ES-I3 (cell line): Measurements from ENCODE around the gene GUCA1A.

ENCODE experiments used
- H3K36me3 ChIP-seq: 2 replicates; pipeline ENCODE4 v1.6.1; 2013; ENCODE audit warnings: mild to moderate bottlenecking, low read length, control low read depth, moderate library complexity; ENCODE audit not compliant: insufficient read depth
- H3K4me1 ChIP-seq: 2 replicates; pipeline ENCODE4 v1.6.1; 2013; ENCODE audit warnings: mild to moderate bottlenecking, control low read depth, low read length; ENCODE audit not compliant: insufficient read depth
- H3K9ac ChIP-seq: 2 replicates; pipeline ENCODE4 v1.6.1; 2013; ENCODE audit warnings: low read depth, mild to moderate bottlenecking, low read length, moderate library complexity
- H3K9me3 ChIP-seq: 2 replicates; pipeline ENCODE4 v1.6.1; 2013; ENCODE audit warnings: mild to moderate bottlenecking, low read length, moderate library complexity; ENCODE audit not compliant: control insufficient read depth, insufficient read depth

Gene GUCA1A

GRCh38 chr6:42221546-42221945 is 48.4 kb downstream of the GUCA1A start:
- peaks cover 13% of the 10 kb centered on the region for H3K4me1 ChIP-seq
- no peaks in the 10 kb centered on the region for H3K36me3 ChIP-seq
- no peak overlapping the region for H3K9ac ChIP-seq
- no peaks in the 10 kb centered on the region for H3K9me3 ChIP-seq

- Histone ChIP-seq H3K36me3 (no peaks in the 10 kb centered on the region), H3K9ac (no peak overlapping the region), H3K9me3 (no peaks in the 10 kb centered on the region), H3K4me1 (peaks cover 22% of the 10 kb centered on the region)
Measured at GRCh38 chr6:42222448-42222847, 49.3 kb downstream of the GUCA1A start.

DNA sequence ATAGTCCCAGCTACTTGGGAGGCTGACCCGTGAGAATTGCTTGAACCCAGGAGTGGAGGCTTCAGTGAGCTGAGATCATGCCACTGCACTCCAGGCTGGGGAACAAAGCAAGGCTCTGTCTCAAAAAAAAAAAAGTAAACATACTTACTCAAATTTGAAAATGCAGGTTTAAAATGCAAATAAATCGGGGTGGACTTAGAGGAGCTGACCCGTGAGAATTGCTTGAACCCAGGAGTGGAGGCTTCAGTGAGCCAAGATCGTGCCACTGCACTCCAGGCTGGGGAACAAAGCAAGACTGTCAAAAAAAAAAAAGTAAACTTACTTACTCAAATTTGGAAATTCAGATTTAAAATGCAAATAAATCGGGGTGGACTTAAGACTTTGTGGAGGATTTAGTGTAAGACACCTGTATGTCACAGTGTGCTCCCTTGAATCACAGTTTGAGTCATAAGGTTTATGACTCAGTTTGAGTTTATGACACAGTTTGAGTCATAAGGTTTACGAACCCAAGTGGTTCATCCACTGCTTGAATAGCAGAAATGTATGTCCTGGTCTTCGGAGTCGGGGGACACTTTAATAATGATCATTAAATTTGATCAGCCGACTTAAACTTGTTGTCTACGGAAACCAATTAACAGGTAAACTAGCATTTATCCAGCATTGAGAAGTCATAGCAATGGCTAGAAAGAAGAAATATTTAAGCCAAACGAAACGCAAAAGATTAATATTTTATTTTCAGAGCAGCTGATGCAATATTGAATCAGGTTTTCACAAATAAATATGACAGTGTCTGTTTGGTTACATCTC is 51.3 kb downstream of the GUCA1A start:
- Histone ChIP-seq H3K4me1 (peaks cover 27% of the 10 kb centered on the region), H3K9me3 (no peaks in the 10 kb centered on the region), H3K36me3 (no peaks in the 10 kb centered on the region), H3K9ac (no peak overlapping the region; the same call in 1 of the 2 replicates)

DNA sequence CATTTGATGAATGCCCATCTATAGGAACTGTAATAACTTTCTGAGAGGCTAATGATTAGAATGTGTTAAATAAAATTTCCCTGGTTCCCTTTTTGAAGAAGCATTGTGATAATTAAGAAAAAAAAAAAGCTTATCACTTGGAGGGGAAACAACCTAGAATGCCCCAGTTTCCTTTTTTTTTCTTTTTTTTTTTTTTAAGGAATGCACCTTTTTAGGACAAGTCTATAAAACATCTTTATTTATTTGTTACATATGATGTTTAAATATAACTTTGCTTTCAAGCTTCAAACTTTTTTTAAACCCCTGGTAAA is 51.8 kb downstream of the GUCA1A start:
- H3K36me3 ChIP-seq = no peaks in the 10 kb centered on the region
- H3K4me1 ChIP-seq = peaks cover 27% of the 10 kb centered on the region
- H3K9ac ChIP-seq = no peak overlapping the region
- H3K9me3 ChIP-seq = no peaks in the 10 kb centered on the region

DNA sequence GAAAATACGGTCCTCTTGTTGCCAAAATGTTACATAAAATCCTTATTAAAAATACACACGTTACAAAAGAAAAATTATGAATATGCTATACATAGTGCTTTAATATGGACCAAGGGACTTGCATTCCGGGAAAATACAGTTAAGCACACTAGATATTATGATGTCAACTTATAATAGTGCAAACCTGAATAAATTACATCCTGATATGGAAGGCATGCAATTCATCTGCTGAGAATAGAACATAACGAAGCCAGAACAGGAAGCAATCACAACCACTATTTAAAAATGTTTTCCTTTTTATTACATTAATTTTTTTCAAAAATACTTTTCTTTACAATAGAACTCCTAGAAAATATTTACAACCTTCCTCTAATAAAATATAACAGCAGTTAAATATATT is 52.3 kb downstream of the GUCA1A start:
- Histone ChIP-seq H3K9me3 (no peaks in the 10 kb centered on the region), H3K4me1 (peaks cover 27% of the 10 kb centered on the region), H3K9ac (no peak overlapping the region), H3K36me3 (no peaks in the 10 kb centered on the region)

- Histone ChIP-seq H3K9me3 (no peaks in the 10 kb centered on the region), H3K36me3 (no peaks in the 10 kb centered on the region), H3K9ac (0 out of 2 replicates have a peak overlapping the region, but pooled peaks have one; percentile 9), H3K4me1 (peaks cover 27% of the 10 kb centered on the region)
Measured at GRCh38 chr6:42226161-42226611, 53.0 kb downstream of the GUCA1A start.

GRCh38 chr6:42226645-42227143 is 53.5 kb downstream of the GUCA1A start:
- Histone ChIP-seq H3K36me3 (no peaks in the 10 kb centered on the region), H3K9me3 (no peaks in the 10 kb centered on the region), H3K4me1 (peaks cover 27% of the 10 kb centered on the region), H3K9ac (0 out of 2 replicates have a peak overlapping the region, but pooled peaks have one; percentile 9)

DNA sequence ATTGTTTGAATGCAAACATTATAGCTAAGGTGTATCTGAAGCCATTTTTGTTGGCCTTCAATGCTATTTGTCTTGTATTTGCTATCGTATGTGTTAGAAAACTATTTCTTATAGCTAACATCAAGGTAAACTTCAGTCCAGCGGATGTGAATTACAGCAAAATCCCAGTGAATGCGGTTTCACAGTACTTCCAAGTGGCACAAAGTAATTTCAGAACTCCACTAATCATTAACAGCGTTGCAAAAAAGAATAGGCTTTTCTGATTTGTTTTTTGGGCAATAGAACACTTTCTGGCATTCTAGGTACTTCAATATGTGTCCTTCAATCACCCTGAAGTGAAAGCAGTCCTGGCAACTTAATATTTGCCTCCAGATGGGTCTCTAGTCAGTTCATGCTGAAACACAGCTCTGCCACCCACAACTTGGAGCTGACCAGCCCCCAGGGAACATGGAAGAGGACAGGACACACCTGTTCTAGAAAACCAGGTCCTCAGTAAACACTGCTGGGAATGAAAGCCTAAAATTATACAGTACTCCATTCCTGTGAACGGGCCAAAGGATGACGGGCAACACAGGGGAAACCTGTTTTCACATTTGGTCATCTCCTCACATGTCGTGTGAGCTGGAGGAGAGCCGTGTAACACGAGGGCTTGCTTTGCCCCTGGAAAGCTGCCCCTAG is 54.1 kb downstream of the GUCA1A start:
- no peak overlapping the region for H3K9ac ChIP-seq

DNA sequence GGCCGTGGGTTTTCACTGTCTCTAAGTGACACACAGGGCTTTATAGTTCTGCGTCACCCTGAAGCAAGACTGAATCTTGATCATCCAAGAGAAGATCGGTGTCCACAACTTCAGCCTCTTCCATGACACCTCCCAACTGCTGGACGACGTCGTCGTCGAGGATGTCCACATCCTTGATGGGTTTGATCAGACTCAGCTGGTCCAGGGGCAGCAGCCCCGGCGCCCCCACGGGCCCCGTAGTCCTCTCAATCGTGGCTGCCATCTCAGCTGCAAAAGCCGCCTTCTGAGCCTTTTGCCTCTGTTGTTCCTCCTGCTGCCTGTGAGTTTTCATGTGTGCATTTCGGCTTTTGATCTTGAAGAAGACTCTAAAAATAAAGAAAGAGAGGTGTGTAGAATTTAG is 55.1 kb downstream of the GUCA1A start:
- no peaks in the 10 kb centered on the region for H3K9me3 ChIP-seq
- H3K36me3 ChIP-seq = no peaks in the 10 kb centered on the region
- peaks cover 27% of the 10 kb centered on the region for H3K4me1 ChIP-seq
- H3K9ac ChIP-seq = no peak overlapping the region

More for the DNA sequence above, 54.1 kb downstream of the GUCA1A start:
- Histone ChIP-seq H3K4me1 (peaks cover 27% of the 10 kb centered on the region), H3K9me3 (no peaks in the 10 kb centered on the region), H3K36me3 (no peaks in the 10 kb centered on the region)
